GM12872 (cell line): ENCODE data around the gene VASH1.

Experiments used
- CTCF ChIP-seq: IDR thresholded peaks from 3 replicates; pipeline ENCODE4 v1.5.1; 2011; ENCODE audit warnings: low read depth, mild to moderate bottlenecking, low read length, moderate library complexity; ENCODE audit not compliant: insufficient read depth

VASH1 gene

DNA sequence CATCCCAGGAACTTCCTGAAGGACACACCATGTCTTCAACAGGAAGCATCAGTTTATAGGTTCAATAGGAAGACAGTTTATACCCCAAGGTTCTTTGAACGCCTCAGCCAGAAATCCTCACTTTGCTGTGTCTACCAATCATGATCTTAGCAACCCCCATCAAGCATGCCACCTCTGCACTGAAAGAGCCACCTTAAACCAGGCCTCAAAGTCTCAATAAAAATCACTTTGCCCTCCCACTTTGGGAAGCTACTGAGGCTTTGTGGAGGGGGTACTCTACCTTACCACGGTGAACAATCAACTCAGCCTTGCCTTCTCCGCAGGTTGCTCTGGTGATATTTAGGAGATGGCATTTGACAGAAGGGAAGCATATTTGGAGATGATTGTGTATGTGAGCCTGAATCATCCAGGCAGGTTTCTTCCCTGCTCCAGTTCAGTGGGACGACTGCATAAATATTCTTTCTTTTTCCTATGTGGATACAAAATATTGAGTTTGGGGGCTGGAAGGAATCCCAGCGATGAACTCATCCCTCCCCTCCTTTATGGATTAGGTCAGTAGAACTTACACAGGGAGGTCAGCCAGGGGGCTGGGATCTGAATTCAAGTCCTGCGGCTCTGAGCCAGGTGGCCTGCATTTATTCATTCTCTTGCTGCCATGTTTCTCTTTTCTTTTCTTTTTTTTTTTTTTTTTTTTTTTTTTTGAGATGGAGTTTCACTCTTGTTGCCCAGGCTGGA, 42.8 kb upstream of the VASH1 start:
- TF ChIP-seq CTCF = no peak

GRCh38 chr14:76719666-76720065, 41.6 kb upstream of the VASH1 start:
- no peak for TF ChIP-seq CTCF

GRCh38 chr14:76720382-76720813, 40.9 kb upstream of the VASH1 start:
- TF ChIP-seq CTCF = no peak

GRCh38 chr14:76724651-76725550, 36.4 kb upstream of the VASH1 start:
- TF ChIP-seq CTCF = no peak

- no peak for TF ChIP-seq CTCF
Measured at GRCh38 chr14:76726551-76726970, 34.7 kb upstream of the VASH1 start.

DNA sequence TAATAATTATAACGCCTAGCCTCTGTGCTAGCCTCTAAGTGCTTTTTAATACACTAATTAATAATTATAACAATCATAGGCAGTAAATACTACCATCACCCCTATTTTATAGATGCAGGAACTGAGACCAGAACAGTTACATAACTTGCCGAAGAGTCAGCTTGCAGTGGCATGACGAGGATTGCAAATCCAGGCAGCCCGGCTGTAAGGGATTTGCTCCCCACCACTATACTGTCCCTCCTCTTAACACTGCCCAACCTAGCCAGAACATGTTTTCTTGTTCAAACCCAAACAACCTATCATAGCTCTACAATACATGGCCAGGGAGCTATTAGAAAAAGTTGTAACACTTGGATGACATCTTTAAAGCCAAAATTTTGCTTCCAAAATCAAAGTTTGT, 33.9 kb upstream of the VASH1 start:
- TF ChIP-seq CTCF = no peak

DNA sequence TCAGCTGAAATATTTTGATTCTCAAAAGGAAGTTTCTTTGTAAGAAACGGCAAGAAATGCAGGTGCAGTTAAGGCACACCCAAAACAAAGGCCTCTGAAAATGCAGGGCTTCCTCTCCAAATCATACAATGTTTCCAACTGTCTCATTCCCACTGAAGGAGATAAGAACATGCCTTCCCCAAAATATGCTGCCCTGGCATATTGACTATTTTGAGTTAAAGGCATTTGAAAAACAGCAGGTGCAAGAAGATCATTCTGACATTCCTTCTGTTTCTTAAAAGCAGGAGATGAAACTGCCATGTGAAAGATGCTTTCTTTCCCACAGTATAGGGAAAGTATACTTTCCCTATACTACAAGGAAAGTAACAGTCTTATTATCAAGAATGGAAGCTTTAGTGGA, 33.4 kb upstream of the VASH1 start:
- TF ChIP-seq CTCF = no peak
